ENCODE results near the gene CPD. TPM values are rescaled to one million over a fixed set of nuclear protein-coding genes. Genes with fewer than 3 reads are reported as not detected.

The CPD gene
- total and polyA plus RNA-seq, 2 donors (not counting 1 experiment from before 2014, with no cell fraction given) = 88.8 to 220 TPM

DNA sequence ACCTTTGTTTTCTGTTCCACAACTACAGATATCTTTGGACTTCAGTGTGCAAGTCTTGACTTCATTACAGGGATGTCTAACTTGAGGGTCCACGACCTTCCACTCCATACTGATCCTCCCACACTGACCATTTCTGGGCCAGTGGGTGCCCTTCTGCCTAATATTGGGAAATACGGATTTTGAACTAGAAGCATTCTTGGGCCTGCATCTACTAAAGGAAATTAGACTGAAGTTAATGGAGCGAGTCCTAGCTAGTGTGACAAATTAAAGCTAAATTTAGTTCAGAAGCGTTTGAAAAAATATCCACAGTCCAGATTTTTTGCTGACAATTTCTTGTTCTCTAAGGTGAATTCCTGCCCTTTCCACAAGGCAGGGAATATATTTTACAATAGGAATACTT, 34.9 kb upstream of the CPD start:
- Histone ChIP-seq H3K4me3 (replicated peaks in 1 of 4; ENCODE audit: control extremely low read depth in 1 of 4, insufficient read depth in 1 of 4, low read depth in 3 of 4, low read length in 4 of 4) (no peak overlapping the region), H3K4me2 (ENCODE audit: extremely low read depth, insufficient read depth, low read length) (no peak overlapping the region), H3K9ac (ENCODE audit: insufficient read depth, low read length) (no peak overlapping the region), H3K27ac (ENCODE audit: insufficient read depth, low read length) (no peak overlapping the region), H3K36me3 (ENCODE audit: control insufficient read depth, insufficient read depth, low read length) (no peaks in the 10 kb centered on the region), H3K27me3 (ENCODE audit: control insufficient read depth, insufficient read depth, low read length) (no peaks in the 10 kb centered on the region), H2AFZ (ENCODE audit: low read length) (no peak overlapping the region), H3K4me1 (ENCODE audit: control insufficient read depth, extremely low read depth, insufficient read depth, low read length) (peaks cover 2% of the 10 kb centered on the region), H3K79me2 (ENCODE audit: control insufficient read depth, insufficient read depth, low read length) (no peaks in the 10 kb centered on the region), H4K20me1 (ENCODE audit: control insufficient read depth, extremely low read depth, insufficient read depth, low read length) (no peaks in the 10 kb centered on the region), H3K9me3 (ENCODE audit: control insufficient read depth, insufficient read depth, low read depth, low read length) (no peaks in the 10 kb centered on the region)
- DNase-seq (ENCODE audit: low read depth in 2 of 2) = no peak
- TF ChIP-seq, protein P1, sequence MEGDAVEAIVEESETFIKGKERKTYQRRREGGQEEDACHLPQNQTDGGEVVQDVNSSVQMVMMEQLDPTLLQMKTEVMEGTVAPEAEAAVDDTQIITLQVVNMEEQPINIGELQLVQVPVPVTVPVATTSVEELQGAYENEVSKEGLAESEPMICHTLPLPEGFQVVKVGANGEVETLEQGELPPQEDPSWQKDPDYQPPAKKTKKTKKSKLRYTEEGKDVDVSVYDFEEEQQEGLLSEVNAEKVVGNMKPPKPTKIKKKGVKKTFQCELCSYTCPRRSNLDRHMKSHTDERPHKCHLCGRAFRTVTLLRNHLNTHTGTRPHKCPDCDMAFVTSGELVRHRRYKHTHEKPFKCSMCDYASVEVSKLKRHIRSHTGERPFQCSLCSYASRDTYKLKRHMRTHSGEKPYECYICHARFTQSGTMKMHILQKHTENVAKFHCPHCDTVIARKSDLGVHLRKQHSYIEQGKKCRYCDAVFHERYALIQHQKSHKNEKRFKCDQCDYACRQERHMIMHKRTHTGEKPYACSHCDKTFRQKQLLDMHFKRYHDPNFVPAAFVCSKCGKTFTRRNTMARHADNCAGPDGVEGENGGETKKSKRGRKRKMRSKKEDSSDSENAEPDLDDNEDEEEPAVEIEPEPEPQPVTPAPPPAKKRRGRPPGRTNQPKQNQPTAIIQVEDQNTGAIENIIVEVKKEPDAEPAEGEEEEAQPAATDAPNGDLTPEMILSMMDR (conservative IDR thresholded peaks at IDR 0.05 in 1 of 2, IDR thresholded peaks at IDR 0.05 in 1 of 2; ENCODE audit: low read depth in 1 of 2, low read length in 2 of 2) = no peak
- no peak for TF ChIP-seq EZH2 (IDR thresholded peaks at IDR 0.05; ENCODE audit: low read length, missing control alignments)

DNA sequence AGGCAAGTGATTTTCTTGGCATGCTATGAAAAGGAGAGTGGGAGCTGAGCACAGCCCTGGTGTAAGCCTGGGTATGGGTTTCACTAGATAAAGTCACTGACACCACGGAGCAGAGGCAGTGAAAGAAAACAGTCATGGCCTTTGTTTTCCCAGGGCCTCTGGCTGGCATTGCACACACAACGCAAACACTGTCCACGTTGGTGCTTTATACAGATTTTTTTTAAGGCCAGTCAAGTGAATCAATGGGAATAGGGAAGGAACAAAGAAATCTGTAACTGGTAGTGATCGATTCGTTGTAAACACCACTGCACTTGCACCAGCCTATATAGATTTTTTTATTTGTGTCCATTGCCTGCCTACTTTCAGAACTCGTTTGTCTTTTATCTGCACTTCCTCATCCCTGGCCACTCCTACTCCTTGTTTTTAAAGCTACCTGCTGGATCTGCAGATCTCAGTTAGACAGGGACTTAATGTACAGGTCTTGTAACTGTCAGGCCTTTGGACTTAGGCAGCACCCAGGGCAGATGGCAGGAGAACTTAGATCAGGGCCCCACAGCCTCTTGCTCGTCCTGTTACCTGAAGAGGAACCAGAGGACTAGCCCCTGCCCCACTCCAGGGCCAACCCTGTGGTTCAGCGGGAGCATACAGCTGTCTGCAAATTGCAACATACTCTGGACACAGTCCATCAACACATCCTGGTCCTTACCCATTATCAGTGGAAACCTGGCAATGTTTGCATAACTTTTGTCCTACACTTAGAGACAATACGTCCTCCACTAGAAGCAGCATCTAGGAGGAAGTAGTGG, 34.2 kb upstream of the CPD start:
- no peak overlapping the region for H2AFZ ChIP-seq (ENCODE audit: low read length)
- peak; percentile 55 to 75 for DNase-seq (ENCODE audit: low read depth in 2 of 2)

DNA sequence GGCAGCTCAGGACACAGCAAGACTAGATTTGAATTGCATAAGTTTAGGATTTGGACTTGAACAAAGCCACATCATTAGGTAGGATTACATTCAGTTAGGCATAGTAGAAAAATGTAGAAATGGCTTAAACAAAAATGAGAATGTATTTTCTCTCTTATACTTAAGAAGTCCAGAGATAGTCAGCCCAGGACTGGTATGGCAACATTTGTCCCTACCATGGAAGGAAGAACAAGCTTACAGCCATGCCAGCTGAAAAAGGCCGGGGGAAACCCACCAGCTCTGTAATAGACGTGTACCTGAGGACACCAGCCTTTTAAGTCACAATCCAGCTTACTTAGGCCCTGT, 33.7 kb upstream of the CPD start:
- no peak for TF ChIP-seq EZH2 (IDR thresholded peaks at IDR 0.05; ENCODE audit: low read length, missing control alignments)
- TF ChIP-seq, protein P1 (conservative IDR thresholded peaks at IDR 0.05 in 1 of 2, IDR thresholded peaks at IDR 0.05 in 1 of 2; ENCODE audit: low read depth in 1 of 2, low read length in 2 of 2) = no peak
- no peaks in the 10 kb centered on the region for H3K36me3 ChIP-seq (ENCODE audit: control insufficient read depth, insufficient read depth, low read length)
- H3K4me1 ChIP-seq (ENCODE audit: control insufficient read depth, extremely low read depth, insufficient read depth, low read length) = peaks cover 2% of the 10 kb centered on the region
- no peaks in the 10 kb centered on the region for H4K20me1 ChIP-seq (ENCODE audit: control insufficient read depth, extremely low read depth, insufficient read depth, low read length)
- no peak overlapping the region for H3K4me3 ChIP-seq (replicated peaks in 1 of 4; ENCODE audit: control extremely low read depth in 1 of 4, insufficient read depth in 1 of 4, low read depth in 3 of 4, low read length in 4 of 4)
- no peaks in the 10 kb centered on the region for H3K27me3 ChIP-seq (ENCODE audit: control insufficient read depth, insufficient read depth, low read length)
- no peaks in the 10 kb centered on the region for H3K9me3 ChIP-seq (ENCODE audit: control insufficient read depth, insufficient read depth, low read depth, low read length)
- DNase-seq (ENCODE audit: low read depth in 2 of 2) = no peak
- no peak overlapping the region for H3K27ac ChIP-seq (ENCODE audit: insufficient read depth, low read length)
- no peak overlapping the region for H3K4me2 ChIP-seq (ENCODE audit: extremely low read depth, insufficient read depth, low read length)
- H3K9ac ChIP-seq (ENCODE audit: insufficient read depth, low read length) = no peak overlapping the region
- no peak overlapping the region for H2AFZ ChIP-seq (ENCODE audit: low read length)
- no peaks in the 10 kb centered on the region for H3K79me2 ChIP-seq (ENCODE audit: control insufficient read depth, insufficient read depth, low read length)

More for the DNA sequence above, 34.2 kb upstream of the CPD start:
- Histone ChIP-seq H4K20me1 (ENCODE audit: control insufficient read depth, extremely low read depth, insufficient read depth, low read length) (no peaks in the 10 kb centered on the region), H3K79me2 (ENCODE audit: control insufficient read depth, insufficient read depth, low read length) (no peaks in the 10 kb centered on the region), H3K27me3 (ENCODE audit: control insufficient read depth, insufficient read depth, low read length) (no peaks in the 10 kb centered on the region), H3K4me1 (ENCODE audit: control insufficient read depth, extremely low read depth, insufficient read depth, low read length) (peaks cover 2% of the 10 kb centered on the region), H3K4me3 (replicated peaks in 1 of 4; ENCODE audit: control extremely low read depth in 1 of 4, insufficient read depth in 1 of 4, low read depth in 3 of 4, low read length in 4 of 4) (no peak overlapping the region), H3K9me3 (ENCODE audit: control insufficient read depth, insufficient read depth, low read depth, low read length) (no peaks in the 10 kb centered on the region), H3K9ac (ENCODE audit: insufficient read depth, low read length) (no peak overlapping the region), H3K27ac (ENCODE audit: insufficient read depth, low read length) (no peak overlapping the region), H3K36me3 (ENCODE audit: control insufficient read depth, insufficient read depth, low read length) (no peaks in the 10 kb centered on the region), H3K4me2 (ENCODE audit: extremely low read depth, insufficient read depth, low read length) (no peak overlapping the region)
- TF ChIP-seq, protein P1 (conservative IDR thresholded peaks at IDR 0.05 in 1 of 2, IDR thresholded peaks at IDR 0.05 in 1 of 2; ENCODE audit: low read depth in 1 of 2, low read length in 2 of 2) = no peak
